ENCODE measurements around the gene PDLIM4. TPM values are rescaled to one million over a fixed set of nuclear protein-coding genes. Genes with fewer than 3 reads are reported as not detected.

Gene PDLIM4
- total RNA-seq, 1 donor from 2014 or later: 56.6 TPM

GRCh38 chr5:132261881-132262845 is 4.7 kb downstream of the PDLIM4 start:
- no peak overlapping the region for H2AFZ ChIP-seq (ENCODE audit: low read depth, low read length)

GRCh38 chr5:132262882-132263547 is 5.5 kb downstream of the PDLIM4 start:
- Mint-ChIP-seq H3K4me3 (ENCODE audit: unreplicated experiment) (no peak overlapping the region), H3K27ac (ENCODE audit: unreplicated experiment) (no peak overlapping the region), H3K4me1 (ENCODE audit: low read depth, unreplicated experiment) (peaks cover 56% of the 10 kb centered on the region), H3K27me3 (ENCODE audit: low read depth, unreplicated experiment) (no peaks in the 10 kb centered on the region), H3K36me3 (ENCODE audit: low read depth, unreplicated experiment) (peaks cover 24% of the 10 kb centered on the region), H3K9me3 (ENCODE audit: unreplicated experiment) (no peaks in the 10 kb centered on the region)
- Histone ChIP-seq H2AFZ (ENCODE audit: low read depth, low read length) (no peak overlapping the region), H4K20me1 (ENCODE audit: insufficient read depth, low read length) (peaks cover 78% of the 10 kb centered on the region), H3K9me3 (ENCODE audit: insufficient read depth, low read depth, low read length) (no peaks in the 10 kb centered on the region), H3K4me1 (ENCODE audit: insufficient read depth, low read length) (peaks cover 95% of the 10 kb centered on the region), H3K4me3 (ENCODE audit: insufficient read depth, low read depth, low read length) (no peak overlapping the region), H3K9ac (ENCODE audit: low read length) (peak overlapping the region; percentile 82), H3K27ac (ENCODE audit: low read depth, low read length) (peak overlapping the region; percentile 97), H3K36me3 (ENCODE audit: insufficient read depth, low read length) (peaks cover 34% of the 10 kb centered on the region), H3K27me3 (ENCODE audit: insufficient read depth, low read length) (no peaks in the 10 kb centered on the region), H3K4me2 (ENCODE audit: low read length) (peak overlapping the region; percentile 97), H3K79me2 (ENCODE audit: insufficient read depth, low read length) (peaks cover 96% of the 10 kb centered on the region)
- DNase-seq (ENCODE audit: low read depth) (no peak), FAIRE-seq (no peak)
- TF ChIP-seq EZH2 (IDR thresholded peaks at IDR 0.05; ENCODE audit: insufficient read depth, low read length) (no peak), CTCF (IDR thresholded peaks at IDR 0.05; ENCODE audit: insufficient read depth, low read depth, low read length) (no peak)

More at GRCh38 chr5:132261881-132262845, 4.7 kb downstream of the PDLIM4 start:
- H3K27ac Mint-ChIP-seq (ENCODE audit: unreplicated experiment): no peak overlapping the region
- no peak overlapping the region for H3K4me3 Mint-ChIP-seq (ENCODE audit: unreplicated experiment)
- H4K20me1 ChIP-seq (ENCODE audit: insufficient read depth, low read length): peaks cover 70% of the 10 kb centered on the region
- H3K27ac ChIP-seq (ENCODE audit: low read depth, low read length): peak overlapping the region; percentile 97
- peaks cover 90% of the 10 kb centered on the region for H3K4me1 ChIP-seq (ENCODE audit: insufficient read depth, low read length)
- H3K27me3 ChIP-seq (ENCODE audit: insufficient read depth, low read length): no peaks in the 10 kb centered on the region
- no peaks in the 10 kb centered on the region for H3K9me3 Mint-ChIP-seq (ENCODE audit: unreplicated experiment)
- H3K79me2 ChIP-seq (ENCODE audit: insufficient read depth, low read length): peaks cover 94% of the 10 kb centered on the region
- peaks cover 54% of the 10 kb centered on the region for H3K4me1 Mint-ChIP-seq (ENCODE audit: low read depth, unreplicated experiment)
- FAIRE-seq (no peak), DNase-seq (ENCODE audit: low read depth) (no peak)
- H3K36me3 ChIP-seq (ENCODE audit: insufficient read depth, low read length): peaks cover 29% of the 10 kb centered on the region
- TF ChIP-seq CTCF (IDR thresholded peaks at IDR 0.05; ENCODE audit: insufficient read depth, low read depth, low read length) (no peak), EZH2 (IDR thresholded peaks at IDR 0.05; ENCODE audit: insufficient read depth, low read length) (no peak)
- H3K9me3 ChIP-seq (ENCODE audit: insufficient read depth, low read depth, low read length): no peaks in the 10 kb centered on the region
- no peaks in the 10 kb centered on the region for H3K27me3 Mint-ChIP-seq (ENCODE audit: low read depth, unreplicated experiment)
- peaks cover 19% of the 10 kb centered on the region for H3K36me3 Mint-ChIP-seq (ENCODE audit: low read depth, unreplicated experiment)
- no peak overlapping the region for H3K4me3 ChIP-seq (ENCODE audit: insufficient read depth, low read depth, low read length)
- H3K9ac ChIP-seq (ENCODE audit: low read length): peak overlapping the region; percentile 100
- H3K4me2 ChIP-seq (ENCODE audit: low read length): peak overlapping the region; percentile 97

Measured in astrocyte (in vitro differentiated cells and primary cell).